MM.1S (cell line): ENCODE data around the gene SEMA4C.

Experiments
- DNase-seq: peaks from one replicate; pipeline ENCODE4 v3.0.0-alpha.2; 2015
- H2AFZ ChIP-seq: fragments of 300-600 bp; sonication (generic); 2 replicates; pipeline ENCODE4 v1.6.0; 2016; ENCODE audit warnings: antibody characterized with exemption, low read length
- H3F3A ChIP-seq: fragments of 300-600 bp; sonication (generic); 2 replicates; pipeline ENCODE4 v1.6.1; 2016; ENCODE audit warnings: mild to moderate bottlenecking, antibody characterized with exemption, low read length, moderate library complexity, mixed read lengths; ENCODE audit not compliant: insufficient read depth
- H3K27ac ChIP-seq: fragments of 300-600 bp; sonication (generic); 2 replicates; pipeline ENCODE4 v1.5.1; 2016; ENCODE audit warnings: mild to moderate bottlenecking, low read length
- H3K27me3 ChIP-seq: fragments of 300-600 bp; sonication (generic); replicated peaks from 2 replicates; pipeline ENCODE4 v1.6.0; 2016; ENCODE audit warnings: low read length; ENCODE audit not compliant: insufficient read depth
- H3K36me3 ChIP-seq: fragments of 300-600 bp; sonication (generic); replicated peaks from 2 replicates; pipeline ENCODE4 v1.6.1; 2016; ENCODE audit warnings: mild to moderate bottlenecking, low read length, mixed read lengths; ENCODE audit not compliant: insufficient read depth
- H3K4me1 ChIP-seq: fragments of 300-600 bp; sonication (generic); 2 replicates; pipeline ENCODE4 v1.6.1; 2016; ENCODE audit warnings: low read length, mixed read lengths
- H3K4me2 ChIP-seq: fragments of 300-600 bp; sonication (generic); 2 replicates; pipeline ENCODE4 v1.6.0; 2016; ENCODE audit warnings: low read depth, low read length
- H3K4me3 ChIP-seq: fragments of 300-600 bp; sonication (generic); 2 replicates; pipeline ENCODE4 v1.5.1; 2016; ENCODE audit warnings: low read length, mixed read lengths
- H3K79me2 ChIP-seq: fragments of 300-600 bp; sonication (generic); 2 replicates; pipeline ENCODE4 v1.6.1; 2016; ENCODE audit warnings: mixed run types, low read length, mixed read lengths
- H3K9ac ChIP-seq: fragments of 300-600 bp; sonication (generic); 2 replicates; pipeline ENCODE4 v1.6.1; 2016; ENCODE audit warnings: low read length, mixed read lengths
- H3K9me2 ChIP-seq: fragments of 300-600 bp; sonication (generic); replicated peaks from 2 replicates; pipeline ENCODE4 v1.6.1; 2016; ENCODE audit warnings: mild to moderate bottlenecking, low read length, mixed read lengths; ENCODE audit not compliant: insufficient read depth
- H3K9me3 ChIP-seq: fragments of 300-600 bp; sonication (generic); replicated peaks from 2 replicates; pipeline ENCODE4 v1.6.1; 2016; ENCODE audit warnings: mild to moderate bottlenecking, low read length, mixed read lengths; ENCODE audit not compliant: insufficient read depth
- H4K20me1 ChIP-seq: fragments of 300-600 bp; sonication (generic); 2 replicates; pipeline ENCODE4 v1.6.1; 2016; ENCODE audit warnings: mild to moderate bottlenecking, low read length, moderate library complexity, mixed read lengths; ENCODE audit not compliant: insufficient read depth
- CTCF ChIP-seq: fragments of 300-600 bp; sonication (generic); IDR thresholded peaks from 2 replicates; pipeline ENCODE4 v1.5.1; 2016; ENCODE audit warnings: antibody characterized with exemption, low read length, mixed read lengths
- EZH2 ChIP-seq: fragments of 300-600 bp; sonication (generic); optimal IDR thresholded peaks from 2 replicates; pipeline ENCODE3; 2017; ENCODE audit warnings: low read depth, mild to moderate bottlenecking, antibody characterized with exemption, low read length, mixed read lengths
- EZH2phosphoT487 ChIP-seq: fragments of 300-600 bp; sonication (generic); IDR thresholded peaks from 2 replicates; pipeline ENCODE4 v1.6.1; 2018; ENCODE audit warnings: antibody characterized with exemption, low read length

Gene SEMA4C

DNA sequence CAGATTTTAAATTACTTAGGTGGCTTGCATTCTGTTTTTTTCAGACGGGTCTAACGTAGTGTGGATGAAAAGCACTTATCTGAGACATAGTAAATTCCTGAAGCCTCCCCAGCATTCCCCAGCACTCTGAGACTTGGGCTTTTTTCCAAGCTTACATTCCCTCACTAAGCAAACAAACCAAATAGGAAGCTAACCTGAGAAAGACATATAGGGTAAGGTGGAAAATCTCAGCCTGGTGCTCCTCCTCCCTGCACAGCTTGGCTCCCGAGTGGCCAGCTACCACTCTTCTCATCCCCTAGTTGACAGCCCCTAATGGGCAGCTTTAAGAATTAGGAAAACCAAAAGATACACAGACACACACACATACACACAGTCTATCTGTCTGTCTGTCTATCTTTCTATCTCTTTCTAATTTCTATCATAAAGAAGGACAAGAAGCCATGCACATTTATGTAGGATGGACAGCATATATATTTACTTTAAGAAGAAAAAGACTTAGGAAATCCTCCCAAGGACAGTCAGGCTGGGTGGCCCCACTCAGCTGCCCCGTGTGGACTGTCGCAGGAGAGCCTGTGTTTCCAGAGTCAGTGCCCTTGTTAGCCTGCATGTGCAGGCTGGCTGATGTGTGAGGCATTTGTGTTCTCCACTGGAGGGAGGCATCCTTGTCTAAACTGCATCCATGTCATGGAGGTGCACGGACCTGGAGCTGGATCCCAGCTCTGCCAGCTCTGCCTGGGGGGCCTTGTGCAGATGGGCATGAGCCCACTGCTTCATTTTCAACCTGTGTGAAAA, 45.6 kb downstream of the SEMA4C start:
- Histone ChIP-seq H3K4me1 (0 out of 2 replicates have a peak, but pooled peaks cover 8% of the 10 kb centered on the region), H3K27me3 (no peaks in the 10 kb centered on the region), H3K36me3 (peaks cover 11% of the 10 kb centered on the region), H3K9me2 (no peaks in the 10 kb centered on the region), H3K9ac (no peak overlapping the region), H3K27ac (no peak overlapping the region), H3K9me3 (no peaks in the 10 kb centered on the region), H2AFZ (no peak overlapping the region), H3F3A (peaks cover 6% of the 10 kb centered on the region; the same call in 1 of the 2 replicates), H3K4me2 (no peak overlapping the region), H3K79me2 (peaks cover 66% of the 10 kb centered on the region), H3K4me3 (no peak overlapping the region), H4K20me1 (0 out of 2 replicates have a peak, but pooled peaks cover 7% of the 10 kb centered on the region)
- no peak for DNase-seq
- no peak for TF ChIP-seq CTCF
- no peak for TF ChIP-seq EZH2phosphoT487
- TF ChIP-seq EZH2 = no peak

DNA sequence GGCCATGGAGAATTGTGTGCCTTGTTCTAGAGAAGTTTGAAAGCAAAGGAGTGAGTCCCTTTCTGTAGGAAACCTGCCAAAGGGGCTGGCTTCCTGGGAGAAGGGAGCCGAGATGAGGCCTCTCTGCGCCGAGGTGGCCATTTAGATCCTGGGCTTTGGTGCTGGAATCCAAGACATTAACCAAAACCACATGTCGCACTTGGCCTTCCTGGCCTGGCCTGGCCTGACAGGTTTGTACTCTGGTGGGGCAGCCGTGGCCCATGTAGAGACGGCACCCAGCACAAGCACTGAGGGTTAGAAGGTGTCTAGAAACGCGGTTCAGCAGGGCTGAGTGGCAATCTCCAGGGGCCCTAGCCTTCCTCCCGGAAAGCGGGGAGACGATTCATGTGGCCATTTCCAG, 46.7 kb downstream of the SEMA4C start:
- Histone ChIP-seq H3K4me3 (no peak overlapping the region), H3K9me3 (no peaks in the 10 kb centered on the region), H3K9ac (no peak overlapping the region), H3F3A (peaks cover 6% of the 10 kb centered on the region; the same call in 1 of the 2 replicates), H3K4me1 (peaks cover 11% of the 10 kb centered on the region; the same call in 1 of the 2 replicates), H3K27ac (no peak overlapping the region), H2AFZ (no peak overlapping the region), H3K36me3 (peaks cover 7% of the 10 kb centered on the region), H3K79me2 (peaks cover 77% of the 10 kb centered on the region), H3K27me3 (no peaks in the 10 kb centered on the region), H4K20me1 (0 out of 2 replicates have a peak, but pooled peaks cover 7% of the 10 kb centered on the region), H3K4me2 (no peak overlapping the region), H3K9me2 (no peaks in the 10 kb centered on the region)
- no peak for DNase-seq
- TF ChIP-seq EZH2 (no peak), CTCF (no peak), EZH2phosphoT487 (no peak)

- no peak overlapping the region for H3K9ac ChIP-seq
- no peak overlapping the region for H2AFZ ChIP-seq
- no peaks in the 10 kb centered on the region for H3K27me3 ChIP-seq
- H3K4me3 ChIP-seq = no peak overlapping the region
- DNase-seq = no peak
- no peak overlapping the region for H3K4me2 ChIP-seq
- H3K79me2 ChIP-seq = peaks cover 79% of the 10 kb centered on the region
- peaks cover 7% of the 10 kb centered on the region for H3K36me3 ChIP-seq
- no peaks in the 10 kb centered on the region for H3K9me2 ChIP-seq
- TF ChIP-seq CTCF (no peak), EZH2 (no peak)
- H3K4me1 ChIP-seq = peaks cover 14% of the 10 kb centered on the region; the same call in 1 of the 2 replicates
- 0 out of 2 replicates have a peak, but pooled peaks cover 7% of the 10 kb centered on the region for H4K20me1 ChIP-seq
- peaks cover 6% of the 10 kb centered on the region; the same call in 1 of the 2 replicates for H3F3A ChIP-seq
- no peak overlapping the region for H3K27ac ChIP-seq
- no peaks in the 10 kb centered on the region for H3K9me3 ChIP-seq
These were observed 47.1 kb downstream of the SEMA4C start for GRCh38 chr2:96822786-96823185.
